Caco-2 (cell line): Measurements from ENCODE around the gene GALNT1. TPM values are rescaled to one million over a fixed set of nuclear protein-coding genes. Genes with fewer than 3 reads are reported as not detected.
A peak's percentile ranks its signal among the peaks of the same experiment; 100 is the strongest.

ENCODE experiments used
- BruUV-seq: library from RNA; stranded (reverse); fragments of 400-500 nt; replicated peaks from 2 replicates; lab custom pipeline; 2021; lab: Mats Ljungman, UMichigan
- CTCF ChIA-PET: fragments of 300-600 bp; sonication (Branson Sonifier 250); formaldehyde crosslinking; loops from one replicate; lab custom pipeline; 2022; ENCODE audit warnings: antibody characterized with exemption; lab: Charles Lee
- POLR2A ChIA-PET: fragments of 300-600 bp; sonication (Branson Sonifier 250); formaldehyde crosslinking; loops from one replicate; lab custom pipeline; 2022; ENCODE audit warnings: antibody characterized with exemption; lab: Charles Lee
- DNase-seq, 2 experiments: peaks; one replicate each; pipeline versions ENCODE4 v3.0.0 to v3.0.0-alpha.2; 2020 to 2022
- H3K27me3 ChIP-seq: replicated peaks from 2 replicates; pipeline ENCODE4 v1.6.0; 2011; ENCODE audit warnings: low read length; ENCODE audit not compliant: control insufficient read depth, insufficient read depth
- H3K36me3 ChIP-seq: 2 replicates; pipeline ENCODE4 v1.5.1; 2011; ENCODE audit warnings: low read length; ENCODE audit not compliant: control insufficient read depth, insufficient read depth
- H3K4me1 ChIP-seq: fragments of 250-450 bp; sonication (Bioruptor Pico); 2 replicates; pipeline ENCODE4 v1.5.1; 2020; ENCODE audit warnings: mild to moderate bottlenecking
- H3K4me3 ChIP-seq: 2 replicates; pipeline ENCODE4 v1.5.1; 2011; ENCODE audit warnings: low read depth, mild to moderate bottlenecking, control low read depth, low read length
- H3K9me3 ChIP-seq: fragments of 250-450 bp; sonication (Bioruptor Pico); 2 replicates; pipeline ENCODE4 v1.5.1; 2020; ENCODE audit warnings: mild to moderate bottlenecking, moderate library complexity
- H3K27ac Mint-ChIP-seq: one replicate; pipeline ENCODE4 v1.8.0; 2022; ENCODE audit warnings: mixed read lengths; ENCODE audit not compliant: unreplicated experiment
- H3K27me3 Mint-ChIP-seq: one replicate; pipeline ENCODE4 v1.8.0; 2022; ENCODE audit warnings: mixed read lengths; ENCODE audit not compliant: insufficient read depth, unreplicated experiment
- H3K36me3 Mint-ChIP-seq: one replicate; pipeline ENCODE4 v1.8.0; 2022; ENCODE audit warnings: mild to moderate bottlenecking, mixed read lengths; ENCODE audit not compliant: insufficient read depth, unreplicated experiment
- H3K4me1 Mint-ChIP-seq: one replicate; pipeline ENCODE4 v1.8.0; 2022; ENCODE audit warnings: low read depth, mixed read lengths; ENCODE audit not compliant: unreplicated experiment
- H3K4me3 Mint-ChIP-seq: one replicate; pipeline ENCODE4 v1.8.0; 2022; ENCODE audit warnings: mild to moderate bottlenecking, moderate library complexity, mixed read lengths; ENCODE audit not compliant: unreplicated experiment
- H3K9me3 Mint-ChIP-seq: one replicate; pipeline ENCODE4 v1.8.0; 2022; ENCODE audit warnings: mixed read lengths; ENCODE audit not compliant: unreplicated experiment
- CTCF ChIP-seq, 2 experiments: fragments of 200-600 bp in 1 of 2; IDR thresholded peaks; 1 replicate in 1 of 2; 2 replicates in 1 of 2; pipeline versions ENCODE4 v1.5.1 to v1.8.0; 2011 to 2022; ENCODE audit warnings: antibody characterized with exemption in 1 of 2, control low read depth in 1 of 2, inconsistent platforms in 1 of 2, low read depth in 1 of 2, low read length in 1 of 2, mild to moderate bottlenecking in 1 of 2, moderate library complexity in 1 of 2; ENCODE audit not compliant: insufficient read depth in 1 of 2, severe bottlenecking in 1 of 2, unreplicated experiment in 1 of 2
- intact Hi-C: fragments of 100-400 bp; cut with micrococcal nuclease; formaldehyde crosslinking; loops from one replicate; pipeline ENCODE4 v1.10.0; 2022; ENCODE audit not compliant: unreplicated experiment
- total RNA-seq: library from RNA; stranded (reverse); gene quantifications from 2 replicates; pipeline ENCODE4 v1.2.3, GENCODE V29; 2022

GALNT1 gene
- total RNA-seq, 1 experiment from 2014 or later, result 53.6 TPM

GRCh38 chr18:35634323-35634722 lies 52.8 kb downstream of the GALNT1 start:
- Mint-ChIP-seq H3K27ac (no peak overlapping the region), H3K4me1 (peaks cover 7% of the 10 kb centered on the region), H3K36me3 (peaks cover 6% of the 10 kb centered on the region), H3K9me3 (peaks cover 10% of the 10 kb centered on the region), H3K27me3 (no peaks in the 10 kb centered on the region), H3K4me3 (no peak overlapping the region)
- DNase-seq, result no peak
- ChIA-PET POLR2A (no interaction called here), CTCF (no interaction called here)
- Histone ChIP-seq H3K4me1 (no peaks in the 10 kb centered on the region), H3K9me3 (no peaks in the 10 kb centered on the region), H3K36me3 (no peaks in the 10 kb centered on the region), H3K27me3 (no peaks in the 10 kb centered on the region), H3K4me3 (no peak overlapping the region)
- no TSS peak for BruUV-seq
- intact Hi-C loops, result no loop called here
- TF ChIP-seq CTCF (IDR thresholded peaks at IDR 0.05; ENCODE audit: insufficient read depth in 1 of 2, low read depth in 1 of 2, low read length in 1 of 2, severe bottlenecking in 1 of 2, unreplicated experiment in 1 of 2), result no peak

- DNase-seq, result peak; percentile 7 to 42
- no peak overlapping the region for H3K4me3 Mint-ChIP-seq
- H3K4me1 Mint-ChIP-seq, result peaks cover 7% of the 10 kb centered on the region
- no peak overlapping the region for H3K27ac Mint-ChIP-seq
- no peaks in the 10 kb centered on the region for H3K4me1 ChIP-seq
- no peaks in the 10 kb centered on the region for H3K9me3 ChIP-seq
- H3K36me3 ChIP-seq, result no peaks in the 10 kb centered on the region
- H3K4me3 ChIP-seq, result no peak overlapping the region
- peaks cover 10% of the 10 kb centered on the region for H3K9me3 Mint-ChIP-seq
- H3K36me3 Mint-ChIP-seq, result peaks cover 6% of the 10 kb centered on the region
- no peak for TF ChIP-seq CTCF (IDR thresholded peaks at IDR 0.05; ENCODE audit: insufficient read depth in 1 of 2, low read depth in 1 of 2, low read length in 1 of 2, severe bottlenecking in 1 of 2, unreplicated experiment in 1 of 2)
- ChIA-PET CTCF (no interaction called here), POLR2A (no interaction called here)
- intact Hi-C loops, result no loop called here
- H3K27me3 Mint-ChIP-seq, result no peaks in the 10 kb centered on the region
- BruUV-seq, result no TSS peak
- H3K27me3 ChIP-seq, result no peaks in the 10 kb centered on the region
These were observed 53.6 kb downstream of the GALNT1 start for GRCh38 chr18:35635170-35635569.

- intact Hi-C loops, result no loop called here
- CTCF ChIA-PET, result no interaction called here
- Mint-ChIP-seq H3K27me3 (no peaks in the 10 kb centered on the region), H3K36me3 (peaks cover 6% of the 10 kb centered on the region), H3K4me3 (no peak overlapping the region), H3K4me1 (peaks cover 7% of the 10 kb centered on the region), H3K9me3 (peaks cover 10% of the 10 kb centered on the region), H3K27ac (no peak overlapping the region)
- H3K9me3 ChIP-seq, result no peaks in the 10 kb centered on the region
- no peak for TF ChIP-seq CTCF (IDR thresholded peaks at IDR 0.05; ENCODE audit: insufficient read depth in 1 of 2, low read depth in 1 of 2, low read length in 1 of 2, severe bottlenecking in 1 of 2, unreplicated experiment in 1 of 2)
- no TSS peak for BruUV-seq
- H3K4me1 ChIP-seq, result no peaks in the 10 kb centered on the region
- no peaks in the 10 kb centered on the region for H3K27me3 ChIP-seq
- POLR2A ChIA-PET, result interaction anchor here (0.6 kb wide), 1 partner anchor 87 kb away, joined by 6 read pairs; no protein-coding TSS in a partner anchor
- DNase-seq, result no peak
- no peak overlapping the region for H3K4me3 ChIP-seq
- no peaks in the 10 kb centered on the region for H3K36me3 ChIP-seq
These were observed 55.7 kb downstream of the GALNT1 start for GRCh38 chr18:35637227-35637626.
